ENCODE results near the gene PTH1R.

DNA sequence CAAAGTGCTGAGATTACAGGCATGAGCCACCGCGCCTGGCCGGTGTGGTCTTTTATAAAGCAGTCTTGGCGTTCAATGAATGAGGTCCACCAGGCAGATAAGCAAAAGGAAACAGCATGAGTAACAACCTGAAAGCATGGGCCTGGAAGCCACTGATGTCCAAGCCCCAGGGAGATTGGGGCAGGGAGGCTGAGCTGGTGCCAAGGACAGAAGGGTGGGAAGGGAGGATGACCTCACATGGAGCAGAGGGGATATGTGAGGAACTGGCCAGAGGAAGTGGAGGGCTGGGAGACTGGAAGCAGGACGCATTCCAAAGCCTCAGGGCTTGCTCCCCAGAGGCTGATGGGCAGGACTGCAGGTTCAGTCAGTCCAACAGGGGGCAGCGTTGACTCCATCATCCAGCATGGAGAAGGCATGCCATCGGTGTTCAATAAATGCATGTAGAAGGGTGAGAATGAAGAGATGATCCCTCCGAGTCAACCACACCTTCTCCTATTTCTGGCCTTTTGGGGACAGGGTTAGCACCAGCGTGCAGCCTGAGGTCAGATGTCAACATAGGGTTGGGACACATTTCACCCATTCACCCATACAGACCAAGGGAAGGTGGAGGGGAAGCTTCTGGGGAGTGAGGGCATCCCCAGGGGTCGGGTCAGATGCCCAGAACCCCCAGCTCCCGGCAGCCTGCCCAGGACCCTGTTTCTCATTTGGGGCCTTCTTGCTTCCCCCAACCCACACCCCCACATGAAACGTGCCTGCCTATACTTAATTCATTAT is 29.1 kb upstream of the PTH1R start:
- TF ChIP-seq EZH2 (IDR thresholded peaks at IDR 0.05) (no peak), POLR2AphosphoS5 (IDR thresholded peaks at IDR 0.05; ENCODE audit: borderline replicate concordance, low read depth, low read length) (no peak)
